ENCODE data around the gene MS4A15.

DNA sequence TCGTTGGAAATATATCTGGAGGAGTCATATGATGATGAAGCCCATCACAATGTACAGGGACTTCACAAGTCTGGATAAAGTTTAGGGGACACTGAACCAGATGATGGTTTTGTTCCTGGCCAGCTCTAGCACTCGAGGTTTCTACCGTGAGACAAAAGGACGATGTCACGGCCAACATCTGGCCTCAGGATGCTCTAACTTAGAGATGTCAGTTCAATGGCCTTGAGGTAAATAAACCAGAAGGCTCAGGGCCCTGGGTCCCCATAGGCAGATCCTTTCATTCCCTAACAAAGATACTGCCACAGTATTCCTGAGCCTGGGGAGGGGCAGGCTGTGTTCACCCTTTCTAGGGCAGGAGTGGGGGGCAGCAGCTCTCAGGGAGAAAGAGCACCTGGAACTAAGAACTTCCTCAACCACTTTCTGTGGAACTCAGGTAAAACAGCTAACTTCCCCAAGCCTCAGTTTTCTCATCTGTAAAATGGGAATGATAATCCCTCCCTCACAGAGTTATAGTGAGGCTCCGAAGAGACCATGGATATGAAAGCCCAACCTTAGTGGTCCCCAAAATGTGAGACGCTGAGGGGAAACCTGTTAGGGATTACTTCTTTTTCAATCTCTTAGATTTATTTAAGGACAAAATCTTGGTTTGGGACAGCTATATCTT is 46.7 kb downstream of the MS4A15 start:
- TF ChIP-seq, protein P1, sequence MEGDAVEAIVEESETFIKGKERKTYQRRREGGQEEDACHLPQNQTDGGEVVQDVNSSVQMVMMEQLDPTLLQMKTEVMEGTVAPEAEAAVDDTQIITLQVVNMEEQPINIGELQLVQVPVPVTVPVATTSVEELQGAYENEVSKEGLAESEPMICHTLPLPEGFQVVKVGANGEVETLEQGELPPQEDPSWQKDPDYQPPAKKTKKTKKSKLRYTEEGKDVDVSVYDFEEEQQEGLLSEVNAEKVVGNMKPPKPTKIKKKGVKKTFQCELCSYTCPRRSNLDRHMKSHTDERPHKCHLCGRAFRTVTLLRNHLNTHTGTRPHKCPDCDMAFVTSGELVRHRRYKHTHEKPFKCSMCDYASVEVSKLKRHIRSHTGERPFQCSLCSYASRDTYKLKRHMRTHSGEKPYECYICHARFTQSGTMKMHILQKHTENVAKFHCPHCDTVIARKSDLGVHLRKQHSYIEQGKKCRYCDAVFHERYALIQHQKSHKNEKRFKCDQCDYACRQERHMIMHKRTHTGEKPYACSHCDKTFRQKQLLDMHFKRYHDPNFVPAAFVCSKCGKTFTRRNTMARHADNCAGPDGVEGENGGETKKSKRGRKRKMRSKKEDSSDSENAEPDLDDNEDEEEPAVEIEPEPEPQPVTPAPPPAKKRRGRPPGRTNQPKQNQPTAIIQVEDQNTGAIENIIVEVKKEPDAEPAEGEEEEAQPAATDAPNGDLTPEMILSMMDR (IDR thresholded peaks at IDR 0.05): no peak
- TF ChIP-seq EZH2phosphoT487 (IDR thresholded peaks at IDR 0.05): no peak
- TF ChIP-seq EZH2 (IDR thresholded peaks at IDR 0.05): no peak
